ENCODE results near the gene TUBB6.

Gene TUBB6

GRCh38 chr18:12290086-12290485, 18.0 kb upstream of the TUBB6 start:
- DNase-seq (ENCODE audit: low read depth) = no peak
- in situ Hi-C loops (cut with HindIII; ENCODE audit: low sequenced_read_pairs) = no loop called here
- H3K4me3 ChIP-seq (ENCODE audit: low read depth, low read length) = no peak overlapping the region
- TF ChIP-seq CTCF (IDR thresholded peaks at IDR 0.05; ENCODE audit: low read depth, low read length, missing control alignments) = no peak

- no peak overlapping the region for H3K4me3 ChIP-seq (ENCODE audit: low read depth, low read length)
- DNase-seq (ENCODE audit: low read depth) = no peak
- TF ChIP-seq CTCF (IDR thresholded peaks at IDR 0.05; ENCODE audit: low read depth, low read length, missing control alignments) = no peak
- in situ Hi-C loops (cut with HindIII; ENCODE audit: low sequenced_read_pairs) = no loop called here
Observed at GRCh38 chr18:12291161-12291560, 16.9 kb upstream of the TUBB6 start.

- TF ChIP-seq CTCF (IDR thresholded peaks at IDR 0.05; ENCODE audit: low read depth, low read length, missing control alignments) = no peak
- H3K4me3 ChIP-seq (ENCODE audit: low read depth, low read length) = no peak overlapping the region
- in situ Hi-C loops (cut with HindIII; ENCODE audit: low sequenced_read_pairs) = no loop called here
- no peak for DNase-seq (ENCODE audit: low read depth)
Observed at GRCh38 chr18:12291690-12292089, 16.4 kb upstream of the TUBB6 start.

- in situ Hi-C loops (cut with HindIII; ENCODE audit: low sequenced_read_pairs) = no loop called here
- TF ChIP-seq CTCF (IDR thresholded peaks at IDR 0.05; ENCODE audit: low read depth, low read length, missing control alignments) = no peak
- no peak for DNase-seq (ENCODE audit: low read depth)
- no peak overlapping the region for H3K4me3 ChIP-seq (ENCODE audit: low read depth, low read length)
Observed at GRCh38 chr18:12293831-12294230, 14.2 kb upstream of the TUBB6 start.

- no peak overlapping the region for H3K4me3 ChIP-seq (ENCODE audit: low read depth, low read length)
- no peak for TF ChIP-seq CTCF (IDR thresholded peaks at IDR 0.05; ENCODE audit: low read depth, low read length, missing control alignments)
- DNase-seq (ENCODE audit: low read depth) = no peak
- in situ Hi-C loops (cut with HindIII; ENCODE audit: low sequenced_read_pairs) = loop anchor here (5.0 kb wide), 1 partner anchor 53 kb away; no protein-coding TSS in a partner anchor
Observed at GRCh38 chr18:12295389-12296086, 12.5 kb upstream of the TUBB6 start.

- H3K4me3 ChIP-seq (ENCODE audit: low read depth, low read length) = no peak overlapping the region
- in situ Hi-C loops (cut with HindIII; ENCODE audit: low sequenced_read_pairs) = loop anchor here (5.0 kb wide), 1 partner anchor 54 kb away; no protein-coding TSS in a partner anchor
- no peak for DNase-seq (ENCODE audit: low read depth)
- no peak for TF ChIP-seq CTCF (IDR thresholded peaks at IDR 0.05; ENCODE audit: low read depth, low read length, missing control alignments)
Observed at GRCh38 chr18:12296087-12296403, 12.0 kb upstream of the TUBB6 start.

All from astrocyte of the cerebellum (primary cell).